PC-9 (cell line): Measurements from ENCODE around the gene TRIP10. TPM values are rescaled to one million over a fixed set of nuclear protein-coding genes. Genes with fewer than 3 reads are reported as not detected.
A peak's percentile ranks its signal among the peaks of the same experiment; 100 is the strongest.

Source experiments
- BruUV-seq: library from RNA; stranded (reverse); fragments of 400-500 nt; replicated peaks from 2 replicates; lab custom pipeline; 2021; lab: Mats Ljungman, UMichigan
- CTCF ChIA-PET: fragments of 300-600 bp; sonication (Branson Sonifier 250); formaldehyde crosslinking; loops from one replicate; lab custom pipeline; 2022; ENCODE audit warnings: antibody characterized with exemption; lab: Charles Lee
- POLR2A ChIA-PET: fragments of 300-600 bp; sonication (Branson Sonifier 250); formaldehyde crosslinking; loops from one replicate; lab custom pipeline; 2022; ENCODE audit warnings: antibody characterized with exemption; ENCODE audit not compliant: unreplicated experiment; lab: Charles Lee
- DNase-seq, 2 experiments: peaks; one replicate each; pipeline versions ENCODE4 v3.0.0 to v3.0.0-alpha.2; 2015 to 2022; ENCODE audit warnings: mixed read lengths in 1 of 2
- H2AFZ ChIP-seq: fragments of 200-600 bp; sonication (generic); 2 replicates; pipeline ENCODE4 v1.8.1; 2017; ENCODE audit warnings: antibody characterized with exemption
- H3F3A ChIP-seq: fragments of 200-600 bp; sonication (generic); 2 replicates; pipeline ENCODE4 v1.8.1; 2017; ENCODE audit warnings: antibody characterized with exemption, mild to moderate bottlenecking, low read depth; ENCODE audit not compliant: insufficient read depth
- H3K27ac ChIP-seq: fragments of 200-600 bp; sonication (generic); 2 replicates; pipeline ENCODE4 v1.6.1; 2016; ENCODE audit warnings: mixed run types
- H3K27me3 ChIP-seq: fragments of 200-600 bp; sonication (generic); 2 replicates; pipeline ENCODE4 v1.6.1; 2016; ENCODE audit warnings: low read depth, mixed run types; ENCODE audit not compliant: insufficient read depth
- H3K36me3 ChIP-seq: fragments of 200-600 bp; sonication (generic); 2 replicates; pipeline ENCODE4 v1.6.1; 2016; ENCODE audit warnings: low read depth, mixed run types
- H3K4me1 ChIP-seq: fragments of 200-600 bp; sonication (generic); replicated peaks from 2 replicates; pipeline ENCODE4 v1.6.1; 2016; ENCODE audit warnings: mixed run types; ENCODE audit not compliant: insufficient read depth
- H3K4me2 ChIP-seq: fragments of 200-600 bp; sonication (generic); 2 replicates; pipeline ENCODE4 v1.6.1; 2017; ENCODE audit warnings: mixed run types
- H3K4me3 ChIP-seq: fragments of 200-600 bp; sonication (generic); 2 replicates; pipeline ENCODE4 v1.6.1; 2016; ENCODE audit warnings: mixed run types
- H3K79me2 ChIP-seq: fragments of 200-600 bp; sonication (generic); 2 replicates; pipeline ENCODE4 v1.6.1; 2017; ENCODE audit warnings: low read depth, mixed run types
- H3K9me2 ChIP-seq: fragments of 200-600 bp; sonication (generic); 2 replicates; pipeline ENCODE4 v1.8.1; 2017; ENCODE audit warnings: mild to moderate bottlenecking; ENCODE audit not compliant: insufficient read depth
- H3K9me3 ChIP-seq: fragments of 200-600 bp; sonication (generic); 2 replicates; pipeline ENCODE4 v1.8.1; 2016; ENCODE audit warnings: low read depth; ENCODE audit not compliant: insufficient read depth
- H4K20me1 ChIP-seq: fragments of 200-600 bp; sonication (generic); 2 replicates; pipeline ENCODE4 v1.8.1; 2017; ENCODE audit not compliant: insufficient read depth
- CTCF ChIP-seq: fragments of 200-600 bp; sonication (generic); conservative IDR thresholded peaks from 2 replicates; pipeline ENCODE4 v1.6.1; 2017; ENCODE audit warnings: mixed run types, antibody characterized with exemption, mild to moderate bottlenecking, moderate library complexity
- EZH2 ChIP-seq: fragments of 200-600 bp; sonication (generic); IDR thresholded peaks from 2 replicates; pipeline ENCODE4 v1.8.0; 2017; ENCODE audit warnings: antibody characterized with exemption, low read depth
- intact Hi-C: fragments of 100-400 bp; cut with micrococcal nuclease; formaldehyde crosslinking; loops from one replicate; pipeline ENCODE4 v1.10.0; 2022; ENCODE audit not compliant: unreplicated experiment
- total RNA-seq: library from RNA; stranded (reverse); gene quantifications from 2 replicates; pipeline ENCODE4 v1.2.3, GENCODE V29; 2021

The TRIP10 gene
- total RNA-seq, 1 experiment from 2014 or later = 84.3 TPM

- Histone ChIP-seq H3K4me3 (peak overlapping the region; percentile 82; the same call in 1 of the 2 replicates), H3K9me3 (no peaks in the 10 kb centered on the region), H3K4me1 (peaks cover 14% of the 10 kb centered on the region), H3K79me2 (peaks cover 21% of the 10 kb centered on the region), H3K4me2 (peak overlapping the region; percentile 79), H3F3A (peaks cover 28% of the 10 kb centered on the region), H3K27ac (peak overlapping the region; percentile 81), H3K36me3 (no peaks in the 10 kb centered on the region), H2AFZ (no peak overlapping the region), H3K27me3 (no peaks in the 10 kb centered on the region), H4K20me1 (no peaks in the 10 kb centered on the region), H3K9me2 (no peaks in the 10 kb centered on the region)
- no peak for TF ChIP-seq EZH2
- no peak for TF ChIP-seq CTCF
- DNase-seq = no peak
- CTCF ChIA-PET = no interaction called here
- BruUV-seq = no TSS peak
- POLR2A ChIA-PET = no interaction called here
- intact Hi-C loops = loop anchor here (5.0 kb wide), 2 partner anchors 273 to 608 kb away; partner anchors contain the start of gene CRB3
Observed at GRCh38 chr19:6735181-6735911, 4.1 kb upstream of the TRIP10 start.

- Histone ChIP-seq H3K4me3 (peak overlapping the region; percentile 82), H3K79me2 (peaks cover 31% of the 10 kb centered on the region), H3K9me2 (no peaks in the 10 kb centered on the region), H3K4me1 (peaks cover 16% of the 10 kb centered on the region), H3K27me3 (no peaks in the 10 kb centered on the region), H3K36me3 (no peaks in the 10 kb centered on the region), H3K9me3 (no peaks in the 10 kb centered on the region), H3K27ac (peak overlapping the region; percentile 81), H2AFZ (peak overlapping the region; percentile 76), H4K20me1 (0 out of 2 replicates have a peak, but pooled peaks cover 5% of the 10 kb centered on the region), H3F3A (peaks cover 28% of the 10 kb centered on the region), H3K4me2 (peak overlapping the region; percentile 79)
- CTCF ChIA-PET = interaction anchor here (0.5 kb wide), 2 partner anchors 16 to 55 kb away, joined by 6 to 12 read pairs; partner anchors contain the start of gene C3
- TF ChIP-seq EZH2 (no peak), CTCF (peak; percentile 57; the same call in 1 of the 2 replicates)
- POLR2A ChIA-PET = no interaction called here
- no TSS peak for BruUV-seq
- DNase-seq = peak; percentile 72 to 83
- intact Hi-C loops = loop anchor here (1.0 to 5.0 kb wide), 4 partner anchors 104 to 609 kb away; partner anchors contain the start of gene CRB3
Observed at GRCh38 chr19:6736169-6736916, 3.1 kb upstream of the TRIP10 start.

- peaks cover 22% of the 10 kb centered on the region for H3K4me1 ChIP-seq
- no peaks in the 10 kb centered on the region for H3K27me3 ChIP-seq
- H3K9me3 ChIP-seq = no peaks in the 10 kb centered on the region
- peak overlapping the region; percentile 79 for H3K4me2 ChIP-seq
- no peaks in the 10 kb centered on the region for H3K36me3 ChIP-seq
- H4K20me1 ChIP-seq = 0 out of 2 replicates have a peak, but pooled peaks cover 5% of the 10 kb centered on the region
- POLR2A ChIA-PET = interaction anchor here (0.5 to 1.8 kb wide), 3 partner anchors 16 to 206 kb away, joined by 3 to 8 read pairs (median 4); partner anchors contain the start of genes C3 and TNFSF9
- H3K9me2 ChIP-seq = no peaks in the 10 kb centered on the region
- CTCF ChIA-PET = interaction anchor here (0.5 to 0.8 kb wide), 2 partner anchors 16 to 752 kb away, joined by 3 to 12 read pairs; partner anchors contain the start of gene C3
- H2AFZ ChIP-seq = peak overlapping the region; percentile 76
- H3K27ac ChIP-seq = peak overlapping the region; percentile 81
- peaks cover 36% of the 10 kb centered on the region for H3K79me2 ChIP-seq
- BruUV-seq = TSS peak; percentile 32
- peak overlapping the region; percentile 82 for H3K4me3 ChIP-seq
- TF ChIP-seq CTCF = peak; percentile 22; the same call in 1 of the 2 replicates
- TF ChIP-seq EZH2 = no peak
- intact Hi-C loops = loop anchor here (1.0 to 5.0 kb wide), 4 partner anchors 105 to 610 kb away; partner anchors contain the start of gene CRB3
- H3F3A ChIP-seq = peaks cover 32% of the 10 kb centered on the region
- DNase-seq = peak in 1 of 2 experiments; percentile 37
Observed at GRCh38 chr19:6736917-6737283, 2.6 kb upstream of the TRIP10 start.
